HG02973 (cell line): Measurements from ENCODE around the gene ART1.
"Not testable (repeated sequence)": the region's sequence is repeated elsewhere in the genome, so short reads cannot be mapped to it uniquely, and the experiment has no call there.

Experiments
- ATAC-seq: cut with Tn5 transposase; IDR thresholded peaks from one replicate; pipeline ENCODE4 v1.9.1; 2021; ENCODE audit warnings: moderate library complexity; ENCODE audit not compliant: unreplicated experiment

The ART1 gene

GRCh38 chr11:3644817-3645235, at the start of gene ART1:
Gene ART1, plus strand, starts transcription at chr11:3645128. Its CDS starts 14,086 bp downstream, at chr11:3659214.
- ATAC-seq: no peak

GRCh38 chr11:3597743-3598142, 47.2 kb upstream of the ART1 start:
- ATAC-seq: not testable (repeated sequence)

- not testable (repeated sequence) for ATAC-seq
These were observed 44.7 kb upstream of the ART1 start for GRCh38 chr11:3600201-3600600.

GRCh38 chr11:3604167-3604566, 40.8 kb upstream of the ART1 start:
- no peak for ATAC-seq

- ATAC-seq: no peak
These were observed 39.7 kb upstream of the ART1 start for GRCh38 chr11:3605283-3605662.

GRCh38 chr11:3605771-3606203, 39.1 kb upstream of the ART1 start:
- no peak for ATAC-seq

GRCh38 chr11:3609416-3610265, 35.3 kb upstream of the ART1 start:
- no peak for ATAC-seq

- no peak for ATAC-seq
These were observed 34.1 kb upstream of the ART1 start for GRCh38 chr11:3610846-3611245.

- ATAC-seq: no peak
These were observed 32.8 kb upstream of the ART1 start for GRCh38 chr11:3611976-3612678.

- ATAC-seq: peak; percentile 13
These were observed 30.8 kb upstream of the ART1 start for GRCh38 chr11:3613998-3614741.

GRCh38 chr11:3614742-3615171, 30.2 kb upstream of the ART1 start:
- ATAC-seq: peak; percentile 60

GRCh38 chr11:3615998-3616397, 28.9 kb upstream of the ART1 start:
- no peak for ATAC-seq

GRCh38 chr11:3616721-3617460, 28.0 kb upstream of the ART1 start:
- no peak for ATAC-seq

- no peak for ATAC-seq
These were observed 26.9 kb upstream of the ART1 start for GRCh38 chr11:3617990-3618389.

- no peak for ATAC-seq
These were observed 22.4 kb upstream of the ART1 start for GRCh38 chr11:3622521-3622920.

- no peak for ATAC-seq
These were observed 21.8 kb upstream of the ART1 start for GRCh38 chr11:3623121-3623520.

GRCh38 chr11:3623767-3624458, 21.0 kb upstream of the ART1 start:
- no peak for ATAC-seq

- no peak for ATAC-seq
These were observed 18.5 kb upstream of the ART1 start for GRCh38 chr11:3626250-3626960.

- ATAC-seq: no peak
These were observed 17.6 kb upstream of the ART1 start for GRCh38 chr11:3627291-3627690.
